ENCODE measurements around the gene TWIST2. TPM values are rescaled to one million over a fixed set of nuclear protein-coding genes. Genes with fewer than 3 reads are reported as not detected.

The TWIST2 gene
- total RNA-seq, result not detected

- Mint-ChIP-seq H3K9me3 (no peaks in the 10 kb centered on the region), H3K4me3 (no peak within 1 kb of the TSS), H3K4me1 (ENCODE audit: low read depth) (no peaks in the 10 kb centered on the region), H3K27ac (no peak within 1 kb of the TSS), H3K27me3 (peaks cover 61% of the 10 kb centered on the region), H3K36me3 (no peaks in the 10 kb centered on the region)
- intact Hi-C loops (cut with micrococcal nuclease), result no loop called here
- DNase-seq, result no peak
- ChIA-PET POLR2A (interaction anchor here (0.6 kb wide), 1 partner anchor 1815 kb away, joined by 4 read pairs; no protein-coding TSS in a partner anchor), CTCF (no interaction called here)
These were observed at the start of gene TWIST2 for GRCh38 chr2:238847841-238848690. Gene TWIST2, plus strand, starts transcription at chr2:238848085. Its CDS starts 131 bp downstream, at chr2:238848216.

GRCh38 chr2:238801791-238802190 lies 46.1 kb upstream of the TWIST2 start:
- POLR2A ChIA-PET, result interaction anchor here (1.1 kb wide), 1 partner anchor 14 kb away, joined by 3 read pairs; no protein-coding TSS in a partner anchor

GRCh38 chr2:238802957-238803356 lies 44.9 kb upstream of the TWIST2 start:
- peaks cover 21% of the 10 kb centered on the region for H3K27me3 Mint-ChIP-seq
- H3K4me1 Mint-ChIP-seq (ENCODE audit: low read depth), result no peaks in the 10 kb centered on the region
- H3K36me3 Mint-ChIP-seq, result no peaks in the 10 kb centered on the region
- H3K27ac Mint-ChIP-seq, result no peak overlapping the region
- ChIA-PET CTCF (no interaction called here), POLR2A (no interaction called here)
- DNase-seq, result no peak
- H3K4me3 Mint-ChIP-seq, result no peak overlapping the region
- H3K9me3 Mint-ChIP-seq, result no peaks in the 10 kb centered on the region
- intact Hi-C loops (cut with micrococcal nuclease), result no loop called here

More at GRCh38 chr2:238801791-238802190, 46.1 kb upstream of the TWIST2 start:
- Mint-ChIP-seq H3K9me3 (no peaks in the 10 kb centered on the region), H3K27ac (no peak overlapping the region), H3K4me1 (ENCODE audit: low read depth) (no peaks in the 10 kb centered on the region), H3K4me3 (no peak overlapping the region), H3K36me3 (no peaks in the 10 kb centered on the region), H3K27me3 (peaks cover 24% of the 10 kb centered on the region)
- no peak for DNase-seq
- CTCF ChIA-PET, result no interaction called here
- intact Hi-C loops (cut with micrococcal nuclease), result no loop called here

DNA sequence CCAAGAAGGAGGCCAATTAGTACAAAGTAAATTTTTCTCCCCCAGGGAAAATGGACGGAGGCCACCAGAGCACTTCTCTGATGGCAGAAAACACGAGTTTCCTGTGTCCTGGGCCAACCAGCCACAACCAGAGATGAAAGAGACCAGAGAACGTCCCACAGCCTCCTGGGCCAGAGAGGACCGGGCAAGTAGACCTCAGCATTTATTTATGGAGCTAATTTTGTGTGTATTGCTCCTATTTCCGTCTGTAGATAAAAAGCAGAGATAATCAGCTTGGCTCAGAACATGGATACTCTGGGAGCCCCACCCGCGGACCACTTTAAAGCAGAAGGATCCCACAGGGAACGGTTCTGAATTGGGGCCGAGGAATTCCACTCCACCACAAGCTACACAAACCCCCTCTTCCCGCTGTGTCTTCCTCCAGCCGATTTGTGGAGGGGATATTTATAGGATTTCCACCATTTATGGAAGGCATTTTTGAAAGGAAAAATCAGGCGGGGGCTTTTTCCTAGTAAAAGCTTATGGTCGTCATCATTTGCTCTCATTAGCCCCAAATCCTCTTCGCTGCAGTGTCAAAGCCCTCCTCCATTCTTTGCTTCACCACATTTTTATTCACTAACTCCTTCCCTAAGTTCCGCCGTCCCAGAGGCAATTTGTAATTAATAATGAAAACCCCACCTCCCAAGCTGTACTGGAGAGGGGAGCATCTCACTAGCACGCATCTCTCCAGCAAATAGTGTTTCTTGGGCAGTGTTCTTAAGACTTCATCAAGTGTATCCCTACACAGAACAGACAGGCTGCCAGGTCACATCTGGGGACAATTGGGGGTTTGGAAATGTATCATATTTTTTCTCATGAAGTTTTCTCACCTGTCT lies 43.7 kb upstream of the TWIST2 start:
- H3K27ac Mint-ChIP-seq, result no peak overlapping the region
- ChIA-PET POLR2A (no interaction called here), CTCF (interaction anchor here (1.9 kb wide), 1 partner anchor 19 kb away, joined by 8 read pairs; no protein-coding TSS in a partner anchor)
- intact Hi-C loops (cut with micrococcal nuclease), result no loop called here
- peaks cover 7% of the 10 kb centered on the region for H3K9me3 Mint-ChIP-seq
- DNase-seq, result no peak
- H3K27me3 Mint-ChIP-seq, result peaks cover 19% of the 10 kb centered on the region
- H3K4me3 Mint-ChIP-seq, result no peak overlapping the region
- H3K4me1 Mint-ChIP-seq (ENCODE audit: low read depth), result no peaks in the 10 kb centered on the region
- no peaks in the 10 kb centered on the region for H3K36me3 Mint-ChIP-seq

DNA sequence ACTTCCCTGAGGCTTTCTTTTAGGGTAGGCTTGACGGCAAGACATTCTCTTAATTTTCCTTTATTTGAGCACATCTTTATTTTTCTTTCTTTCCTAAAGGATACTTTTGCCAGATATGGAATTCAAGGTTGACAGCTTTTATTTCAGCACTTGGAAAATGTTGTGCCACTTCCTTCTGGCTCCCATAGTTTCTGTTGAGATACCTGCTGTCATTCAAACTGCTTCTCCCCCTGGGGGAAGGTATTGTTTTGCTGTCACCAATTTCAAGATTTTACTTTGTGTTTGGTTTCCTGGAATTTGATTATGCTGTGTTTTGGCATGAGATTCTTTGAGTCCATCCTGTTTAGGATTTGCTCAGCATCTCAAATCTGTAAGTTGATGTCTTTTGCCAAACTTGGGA lies 39.1 kb upstream of the TWIST2 start:
- POLR2A ChIA-PET, result no interaction called here
- no peak overlapping the region for H3K27ac Mint-ChIP-seq
- no peak overlapping the region for H3K4me3 Mint-ChIP-seq
- no peaks in the 10 kb centered on the region for H3K4me1 Mint-ChIP-seq (ENCODE audit: low read depth)
- H3K9me3 Mint-ChIP-seq, result peaks cover 9% of the 10 kb centered on the region
- DNase-seq, result no peak
- CTCF ChIA-PET, result no interaction called here
- no peaks in the 10 kb centered on the region for H3K36me3 Mint-ChIP-seq
- intact Hi-C loops (cut with micrococcal nuclease), result no loop called here
- peaks cover 7% of the 10 kb centered on the region for H3K27me3 Mint-ChIP-seq

GRCh38 chr2:238810321-238810720 lies 37.6 kb upstream of the TWIST2 start:
- intact Hi-C loops (cut with micrococcal nuclease), result no loop called here
- H3K27me3 Mint-ChIP-seq, result peaks cover 16% of the 10 kb centered on the region
- POLR2A ChIA-PET, result no interaction called here
- no peaks in the 10 kb centered on the region for H3K4me1 Mint-ChIP-seq (ENCODE audit: low read depth)
- CTCF ChIA-PET, result no interaction called here
- no peak for DNase-seq
- H3K27ac Mint-ChIP-seq, result no peak overlapping the region
- H3K9me3 Mint-ChIP-seq, result peaks cover 9% of the 10 kb centered on the region
- H3K36me3 Mint-ChIP-seq, result no peaks in the 10 kb centered on the region
- H3K4me3 Mint-ChIP-seq, result no peak overlapping the region

- intact Hi-C loops (cut with micrococcal nuclease), result no loop called here
- H3K4me3 Mint-ChIP-seq, result no peak overlapping the region
- ChIA-PET CTCF (no interaction called here), POLR2A (no interaction called here)
- no peak overlapping the region for H3K27ac Mint-ChIP-seq
- no peaks in the 10 kb centered on the region for H3K36me3 Mint-ChIP-seq
- DNase-seq, result no peak
- peaks cover 9% of the 10 kb centered on the region for H3K9me3 Mint-ChIP-seq
- peaks cover 17% of the 10 kb centered on the region for H3K27me3 Mint-ChIP-seq
- no peaks in the 10 kb centered on the region for H3K4me1 Mint-ChIP-seq (ENCODE audit: low read depth)
These were observed 36.6 kb upstream of the TWIST2 start for GRCh38 chr2:238811293-238811692.

DNA sequence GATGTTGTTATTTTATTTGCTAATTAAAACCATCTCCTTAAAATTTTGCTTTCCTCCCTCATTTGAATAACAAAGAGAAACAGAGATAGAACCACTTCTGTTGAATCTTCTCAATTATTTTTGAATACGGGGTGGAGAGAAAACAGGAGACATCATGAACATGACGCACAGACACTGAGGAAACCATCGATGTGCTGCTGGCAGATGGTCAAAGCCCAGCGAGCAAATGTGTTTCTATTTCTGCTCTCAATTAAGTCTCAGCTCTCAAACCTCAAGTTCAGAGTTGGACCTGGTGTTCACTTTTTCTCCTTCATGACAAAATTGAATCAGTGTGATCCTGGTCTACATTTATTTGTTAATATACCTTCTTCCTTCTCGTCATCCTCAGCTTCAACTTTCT lies 36.1 kb upstream of the TWIST2 start:
- CTCF ChIA-PET, result no interaction called here
- DNase-seq, result no peak
- H3K4me1 Mint-ChIP-seq (ENCODE audit: low read depth), result no peaks in the 10 kb centered on the region
- intact Hi-C loops (cut with micrococcal nuclease), result no loop called here
- H3K36me3 Mint-ChIP-seq, result no peaks in the 10 kb centered on the region
- POLR2A ChIA-PET, result no interaction called here
- H3K4me3 Mint-ChIP-seq, result no peak overlapping the region
- H3K9me3 Mint-ChIP-seq, result peaks cover 9% of the 10 kb centered on the region
- peaks cover 20% of the 10 kb centered on the region for H3K27me3 Mint-ChIP-seq
- H3K27ac Mint-ChIP-seq, result no peak overlapping the region

DNA sequence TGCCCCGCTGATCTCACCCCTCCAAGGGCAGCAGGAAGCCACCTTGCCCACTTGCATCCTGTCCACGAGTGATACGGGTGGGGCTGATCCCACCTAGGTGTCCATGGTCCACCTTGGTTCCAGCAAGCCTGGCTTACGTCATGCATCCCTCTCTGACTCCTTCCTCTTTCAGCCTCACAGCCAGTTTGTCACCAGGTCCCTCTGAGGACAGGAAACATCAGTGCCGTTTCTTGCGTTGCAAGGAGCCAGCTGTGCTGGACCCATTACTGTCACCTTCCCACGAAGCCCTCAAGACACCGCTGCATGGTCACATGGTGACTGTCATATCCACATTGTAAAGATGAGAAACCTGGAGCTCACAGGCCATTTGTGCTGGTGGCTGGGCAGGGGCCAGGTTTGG lies 34.8 kb upstream of the TWIST2 start:
- POLR2A ChIA-PET, result no interaction called here
- no peak for DNase-seq
- Mint-ChIP-seq H3K27me3 (peaks cover 32% of the 10 kb centered on the region), H3K4me3 (no peak overlapping the region), H3K36me3 (no peaks in the 10 kb centered on the region), H3K27ac (no peak overlapping the region), H3K9me3 (peaks cover 9% of the 10 kb centered on the region), H3K4me1 (ENCODE audit: low read depth) (no peaks in the 10 kb centered on the region)
- intact Hi-C loops (cut with micrococcal nuclease), result no loop called here
- CTCF ChIA-PET, result no interaction called here

GRCh38 chr2:238814815-238815214 lies 33.1 kb upstream of the TWIST2 start:
- no peaks in the 10 kb centered on the region for H3K36me3 Mint-ChIP-seq
- POLR2A ChIA-PET, result no interaction called here
- no peaks in the 10 kb centered on the region for H3K4me1 Mint-ChIP-seq (ENCODE audit: low read depth)
- peaks cover 43% of the 10 kb centered on the region for H3K27me3 Mint-ChIP-seq
- intact Hi-C loops (cut with micrococcal nuclease), result no loop called here
- CTCF ChIA-PET, result no interaction called here
- H3K9me3 Mint-ChIP-seq, result no peaks in the 10 kb centered on the region
- no peak overlapping the region for H3K4me3 Mint-ChIP-seq
- no peak for DNase-seq
- H3K27ac Mint-ChIP-seq, result no peak overlapping the region

- Mint-ChIP-seq H3K27me3 (peaks cover 54% of the 10 kb centered on the region), H3K36me3 (no peaks in the 10 kb centered on the region)
- intact Hi-C loops (cut with micrococcal nuclease), result no loop called here
These were observed 31.6 kb upstream of the TWIST2 start for GRCh38 chr2:238816291-238816690.

GRCh38 chr2:238817382-238817781 lies 30.5 kb upstream of the TWIST2 start:
- Mint-ChIP-seq H3K27ac (no peak overlapping the region), H3K9me3 (no peaks in the 10 kb centered on the region), H3K27me3 (peaks cover 57% of the 10 kb centered on the region), H3K4me3 (no peak overlapping the region), H3K36me3 (no peaks in the 10 kb centered on the region), H3K4me1 (ENCODE audit: low read depth) (no peaks in the 10 kb centered on the region)
- no peak for DNase-seq
- intact Hi-C loops (cut with micrococcal nuclease), result no loop called here
- CTCF ChIA-PET, result no interaction called here
- POLR2A ChIA-PET, result no interaction called here

More at GRCh38 chr2:238816291-238816690, 31.6 kb upstream of the TWIST2 start:
- ChIA-PET CTCF (no interaction called here), POLR2A (no interaction called here)
- Mint-ChIP-seq H3K9me3 (no peaks in the 10 kb centered on the region), H3K4me3 (no peak overlapping the region), H3K27ac (no peak overlapping the region), H3K4me1 (ENCODE audit: low read depth) (no peaks in the 10 kb centered on the region)
- no peak for DNase-seq

All from activated CD4-positive, alpha-beta memory T cell treated with anti-CD3 and anti-CD28 coated beads for 36 hours (primary cell).